ENCODE results near the gene TMEM106C.

DNA sequence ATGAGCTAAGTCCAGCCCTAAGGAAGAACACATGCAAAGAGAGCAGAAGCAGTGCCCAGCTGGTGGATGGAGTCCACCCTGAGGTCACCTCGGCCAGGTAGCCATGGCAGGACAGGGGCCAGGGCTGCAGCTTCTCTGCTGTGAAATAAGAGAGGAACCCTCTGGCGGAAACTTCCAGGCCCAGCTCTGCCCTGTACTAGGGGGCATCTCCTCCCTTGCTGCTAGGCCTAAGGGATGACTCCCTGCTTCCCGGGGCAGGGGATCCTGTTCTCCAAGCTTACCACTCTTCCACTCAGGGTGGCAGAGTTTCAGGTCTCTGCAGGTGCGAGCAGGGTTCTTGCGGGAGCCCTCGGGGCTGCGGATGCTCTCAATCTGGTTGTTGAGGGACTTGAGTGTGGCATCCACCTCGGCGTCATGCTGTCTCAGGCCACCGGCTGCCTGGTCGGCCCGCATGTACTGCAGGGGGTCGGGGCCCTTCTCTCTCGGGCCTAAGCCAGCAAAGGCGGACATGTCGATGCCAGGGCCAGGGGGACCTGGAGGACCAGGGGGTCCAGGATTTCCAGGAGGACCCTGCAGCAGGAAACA, 11.7 kb downstream of the TMEM106C start:
- no peak for TF ChIP-seq POLR2A (IDR thresholded peaks at IDR 0.05)
- TF ChIP-seq, protein P1, sequence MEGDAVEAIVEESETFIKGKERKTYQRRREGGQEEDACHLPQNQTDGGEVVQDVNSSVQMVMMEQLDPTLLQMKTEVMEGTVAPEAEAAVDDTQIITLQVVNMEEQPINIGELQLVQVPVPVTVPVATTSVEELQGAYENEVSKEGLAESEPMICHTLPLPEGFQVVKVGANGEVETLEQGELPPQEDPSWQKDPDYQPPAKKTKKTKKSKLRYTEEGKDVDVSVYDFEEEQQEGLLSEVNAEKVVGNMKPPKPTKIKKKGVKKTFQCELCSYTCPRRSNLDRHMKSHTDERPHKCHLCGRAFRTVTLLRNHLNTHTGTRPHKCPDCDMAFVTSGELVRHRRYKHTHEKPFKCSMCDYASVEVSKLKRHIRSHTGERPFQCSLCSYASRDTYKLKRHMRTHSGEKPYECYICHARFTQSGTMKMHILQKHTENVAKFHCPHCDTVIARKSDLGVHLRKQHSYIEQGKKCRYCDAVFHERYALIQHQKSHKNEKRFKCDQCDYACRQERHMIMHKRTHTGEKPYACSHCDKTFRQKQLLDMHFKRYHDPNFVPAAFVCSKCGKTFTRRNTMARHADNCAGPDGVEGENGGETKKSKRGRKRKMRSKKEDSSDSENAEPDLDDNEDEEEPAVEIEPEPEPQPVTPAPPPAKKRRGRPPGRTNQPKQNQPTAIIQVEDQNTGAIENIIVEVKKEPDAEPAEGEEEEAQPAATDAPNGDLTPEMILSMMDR (IDR thresholded peaks at IDR 0.05): no peak

All from thyroid gland (tissue), 4 donors.